K562 (cell line): ENCODE data around the gene CREG1. TPM values are rescaled to one million over a fixed set of nuclear protein-coding genes. Genes with fewer than 3 reads are reported as not detected.

Source experiments
- ATAC-seq: fragments of 200-7000 bp; cut with Tn5 transposase; 3 replicates; pipeline ENCODE4 v1.9.1; 2020; ENCODE audit warnings: moderate library complexity
- BruUV-seq: library from RNA; stranded (reverse); fragments of 400-500 nt; replicated peaks from 2 replicates; lab custom pipeline; 2021; lab: Mats Ljungman, UMichigan
- CTCF ChIA-PET: fragments of 300-600 bp; formaldehyde crosslinking; extraction: SDS; loops from one replicate; lab custom pipeline; 2021; ENCODE audit warnings: low intra/inter-chr PET ratio; lab: Yijun Ruan, JAX
- POLR2A ChIA-PET: fragments of 300-600, 350-650 bp; sonication (Branson Sonifier 250); formaldehyde crosslinking; extraction: SDS; loops from one replicate; lab custom pipeline; 2021; ENCODE audit warnings: antibody characterized with exemption, inconsistent platforms; lab: Yijun Ruan, JAX
- DNase-seq, 4 experiments: peaks; one replicate each; pipeline versions ENCODE4 v3.0.0 to v3.0.0-alpha.2; 2011 to 2018; ENCODE audit warnings: low spot score in 3 of 4, mixed read lengths in 3 of 4; ENCODE audit errors: extremely low read depth in 1 of 4
- FAIRE-seq: peaks from 2 replicates; lab custom pipeline; 2011; peaks lifted over from hg19 to GRCh38; lab: Jason Lieb, UNC
- H2AFZ ChIP-seq: 2 replicates; pipeline ENCODE4 v1.6.0; 2011; ENCODE audit warnings: low read depth, low read length, control low read depth, inconsistent platforms
- H3K27ac ChIP-seq: fragments of 200-600 bp; 3 replicates; pipeline ENCODE4 v1.8.0; 2011; ENCODE audit warnings: low read depth, mild to moderate bottlenecking, control low read depth, inconsistent platforms, low read length, moderate library complexity, mixed read lengths; ENCODE audit errors: extremely low read depth
- H3K27me3 ChIP-seq, 2 experiments: fragments of 300-600 bp in 1 of 2; 2 replicates in 1 of 2; 3 replicates in 1 of 2; pipeline versions ENCODE4 v1.6.0 to v1.8.0; 2011; ENCODE audit warnings: inconsistent platforms in 2 of 2, low read length in 2 of 2, mild to moderate bottlenecking in 1 of 2, mixed read lengths in 1 of 2, moderate library complexity in 1 of 2; ENCODE audit not compliant: control insufficient read depth in 2 of 2, insufficient read depth in 2 of 2
- H3K36me3 ChIP-seq: fragments of 300-600 bp; 3 replicates; pipeline ENCODE4 v1.8.0; 2011; ENCODE audit warnings: mild to moderate bottlenecking, low read length, inconsistent platforms; ENCODE audit not compliant: control insufficient read depth, insufficient read depth
- H3K4me1 ChIP-seq, 2 experiments: fragments of 200-600 bp in 1 of 2; replicated peaks in 1 of 2; 2 replicates in 1 of 2; 3 replicates in 1 of 2; pipeline versions ENCODE4 v1.5.1 to v1.8.0; 2011; ENCODE audit warnings: inconsistent platforms in 2 of 2, low read length in 2 of 2, mild to moderate bottlenecking in 1 of 2, mixed read lengths in 1 of 2, moderate library complexity in 1 of 2; ENCODE audit not compliant: control insufficient read depth in 2 of 2, insufficient read depth in 2 of 2
- H3K4me2 ChIP-seq: 2 replicates; pipeline ENCODE4 v1.6.1; 2011; ENCODE audit warnings: low read length, control low read depth, inconsistent platforms, mixed read lengths; ENCODE audit not compliant: insufficient read depth
- H3K4me3 ChIP-seq: fragments of 200-600 bp; sonication (generic), shearing (Covaris generic); 2 replicates; pipeline ENCODE4 v1.5.1; 2016; ENCODE audit warnings: control low read depth, inconsistent platforms
- H3K79me2 ChIP-seq: fragments of 200-600 bp; 3 replicates; pipeline ENCODE4 v1.8.0; 2011; ENCODE audit warnings: low read length, inconsistent platforms; ENCODE audit not compliant: control insufficient read depth, insufficient read depth
- H3K9ac ChIP-seq, 2 experiments: 2 replicates each; pipeline versions ENCODE4 v1.6.0 to v1.6.1; 2011; ENCODE audit warnings: low read depth in 2 of 2, low read length in 2 of 2, control low read depth in 1 of 2, inconsistent platforms in 1 of 2, mild to moderate bottlenecking in 1 of 2, mixed read lengths in 1 of 2; ENCODE audit not compliant: insufficient read depth in 1 of 2
- H3K9me1 ChIP-seq: one replicate; pipeline ENCODE4 v1.6.0; 2011; ENCODE audit warnings: inconsistent platforms, mild to moderate bottlenecking, low read length, moderate library complexity; ENCODE audit not compliant: control insufficient read depth, insufficient read depth
- H3K9me3 ChIP-seq: replicated peaks from 2 replicates; pipeline ENCODE4 v1.5.1; 2011; ENCODE audit warnings: low read depth, low read length, inconsistent platforms; ENCODE audit not compliant: control insufficient read depth, insufficient read depth
- H4K20me1 ChIP-seq: replicated peaks from 2 replicates; pipeline ENCODE4 v1.6.1; 2011; ENCODE audit warnings: low read length, inconsistent platforms, mixed read lengths; ENCODE audit not compliant: control insufficient read depth, insufficient read depth
- ARNT ChIP-seq, 2 experiments: fragments of 450-650 bp; IDR thresholded peaks; 2 replicates each; pipeline ENCODE4 v1.6.1; 2016; ENCODE audit warnings: mild to moderate bottlenecking in 1 of 2
- ATF1 ChIP-seq, 2 experiments: fragments of 450-650 bp in 1 of 2; IDR thresholded peaks; 2 replicates each; pipeline ENCODE4 v1.6.1; 2016; ENCODE audit warnings: missing compliant biosample characterization in 1 of 2, missing genetic modification characterization in 1 of 2
- CTBP1 ChIP-seq: fragments of 450-650 bp; IDR thresholded peaks from 2 replicates; pipeline ENCODE4 v1.6.1; 2016; ENCODE audit warnings: borderline replicate concordance
- ETV1 ChIP-seq: fragments of 450-650 bp; conservative IDR thresholded peaks from 2 replicates; pipeline ENCODE4 v1.6.1; 2016; ENCODE audit warnings: missing genetic modification characterization, control low read depth, low read depth, missing compliant biosample characterization
- MCM5 ChIP-seq: fragments of 450-650 bp; IDR thresholded peaks from 2 replicates; pipeline ENCODE4 v1.6.1; 2016; ENCODE audit warnings: low read depth
- NONO ChIP-seq, 2 experiments: fragments of 200-400 bp in 1 of 2; fragments of 450-650 bp in 1 of 2; formaldehyde crosslinking in 1 of 2; IDR thresholded peaks; 2 replicates each; pipeline ENCODE4 v1.6.1; 2017; ENCODE audit warnings: low read depth in 2 of 2, mild to moderate bottlenecking in 2 of 2, moderate library complexity in 2 of 2, low read length in 1 of 2
- PHF20 ChIP-seq: fragments of 450-650 bp; IDR thresholded peaks from 2 replicates; pipeline ENCODE4 v1.6.1; 2018; ENCODE audit not compliant: partially characterized antibody
- PTRF ChIP-seq: fragments of 450-650 bp; IDR thresholded peaks from 2 replicates; pipeline ENCODE4 v1.6.1; 2016; ENCODE audit warnings: mild to moderate bottlenecking, missing genetic modification characterization, missing compliant biosample characterization
- RBM17 ChIP-seq: fragments of 200-400 bp; formaldehyde crosslinking; IDR thresholded peaks from 2 replicates; pipeline ENCODE4 v1.6.1; 2017; ENCODE audit warnings: low read depth, mild to moderate bottlenecking, low read length, borderline replicate concordance
- RCOR1 ChIP-seq, 2 experiments: IDR thresholded peaks; 2 replicates each; pipeline ENCODE4 v1.6.1; 2012; ENCODE audit warnings: low read depth in 2 of 2, low read length in 2 of 2, borderline replicate concordance in 1 of 2, improper control_type of control experiment in 1 of 2
- SIN3B ChIP-seq: fragments of 450-650 bp; IDR thresholded peaks from 2 replicates; pipeline ENCODE4 v1.6.1; 2017; ENCODE audit warnings: low read depth, mild to moderate bottlenecking, moderate library complexity
- ZNF263 ChIP-seq: sonication (generic); formaldehyde crosslinking; IDR thresholded peaks from 2 replicates; pipeline ENCODE4 v1.8.0; 2022; ENCODE audit warnings: mild to moderate bottlenecking, missing genetic modification reagents, borderline replicate concordance
- WGBS: fragments of 100-300 bp; shearing (Covaris generic); methylation state at CpG from one replicate; pipeline ENCODE4 v1.1.6; 2016; ENCODE audit warnings: low coverage, mixed read lengths; ENCODE audit not compliant: insufficient coverage; ENCODE audit errors: missing lambda C conversion rate; 5-methylcytosine and 5-hydroxymethylcytosine counted together
- in situ Hi-C: fragments of 300-500 bp; cut with MboI; formaldehyde crosslinking; loops from 4 replicates; pipeline ENCODE4 v1.15.0; 2018; ENCODE audit warnings: inconsistent platforms, mixed read lengths
- intact Hi-C: fragments of 100-400 bp; cut with micrococcal nuclease; formaldehyde crosslinking; loops from 2 replicates; pipeline ENCODE4 v1.14.2; 2022
- polyA plus RNA-seq, 8 experiments: library from polyadenylated mRNA; depleted of rRNA in 4 of 8; stranded (reverse) in 5 of 8; unstranded in 3 of 8; fragments of >200 nt; fragmentation: Nextera tagmentation in 2 of 8; fragmentation: Illumina TruSeq in 1 of 8; extraction: Ambion mirVana in 2 of 8; extraction: Trizol in 1 of 8; gene quantifications; 2 replicates each; pipeline versions ENCODE4 v1.2.1 to v1.2.3, GENCODE V29; 2011 to 2014; ENCODE audit warnings: inconsistent platforms in 1 of 8, missing spikeins in 1 of 8
- total RNA-seq, 7 experiments: library from RNA; depleted of rRNA in 6 of 7; stranded (reverse); fragments of >200 nt in 6 of 7; fragmentation: Illumina TruSeq in 2 of 7; extraction: Trizol in 2 of 7; gene quantifications; 2 replicates each; pipeline versions ENCODE4 v1.2.1 to v1.2.3, GENCODE V29; 2011 to 2021; ENCODE audit warnings: low replicate concordance in 1 of 7
- TF ChIP-seq, protein P1 (sequence below): sonication (generic); formaldehyde crosslinking; IDR thresholded peaks from 2 replicates; pipeline ENCODE4 v1.8.0; 2022; ENCODE audit warnings: missing genetic modification reagents, mild to moderate bottlenecking, moderate library complexity, borderline replicate concordance
- TF ChIP-seq, protein P2 (sequence below), 2 experiments: IDR thresholded peaks; 2 replicates each; pipeline ENCODE4 v1.6.1; 2012; ENCODE audit warnings: improper control_type of control experiment in 2 of 2, low read depth in 2 of 2, low read length in 2 of 2, borderline replicate concordance in 1 of 2

The CREG1 gene
- total and polyA plus RNA-seq, 9 of the 15 experiments (the other 6 are each of a cell fraction or from before 2014, with no cell fraction given) = 45.7 to 272 (median 161) TPM

DNA sequence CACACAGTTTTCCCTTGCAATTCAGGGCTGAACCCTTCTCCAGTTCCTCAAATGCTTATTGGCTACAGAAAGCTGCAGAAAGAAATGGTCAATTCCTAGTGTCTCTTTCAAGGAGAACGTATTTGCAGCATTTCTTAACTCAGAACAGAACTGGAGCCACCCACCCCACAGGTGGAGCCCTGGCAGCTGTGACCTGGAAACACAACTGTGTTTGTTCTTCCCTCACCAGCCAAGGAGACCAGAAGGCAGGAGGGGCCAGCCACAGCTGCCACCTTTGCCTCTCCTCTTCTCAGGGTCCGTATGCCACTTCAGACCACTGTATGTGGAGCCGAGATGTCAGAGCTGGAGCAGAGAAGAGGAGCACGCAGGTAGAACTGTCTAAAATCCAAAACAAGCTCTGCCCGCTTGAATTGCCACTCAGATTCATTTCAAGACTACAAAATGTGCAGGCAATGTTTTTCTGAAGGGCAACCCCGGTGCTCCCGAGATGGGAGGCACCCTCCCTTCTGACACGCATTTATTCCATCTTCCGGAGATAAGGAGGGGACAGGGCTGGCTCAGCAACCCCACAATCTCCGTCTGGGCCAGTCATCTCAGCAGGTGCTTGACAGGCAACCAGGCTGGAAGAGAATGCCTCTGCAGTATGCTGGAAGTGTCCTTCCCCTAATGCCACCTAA lies 51.9 kb downstream of the CREG1 start:
- H3K79me2 ChIP-seq = no peaks in the 10 kb centered on the region
- DNase-seq (peak in 1 of 4 experiments; percentile 22), ATAC-seq (peak; percentile 66), FAIRE-seq (no peak)
- no peak for TF ChIP-seq RBM17
- 0 out of 2 replicates have a peak, but pooled peaks have one; percentile 21 for TF ChIP-seq CTBP1
- TF ChIP-seq MCM5 = no peak
- peak; percentile 42; the same call in 1 of the 2 replicates for TF ChIP-seq ZNF263 (CRISPR knock-in tag)
- TF ChIP-seq ATF1 (CRISPR knock-in tag; IDR thresholded peaks at IDR 0.05) = no peak
- peak; percentile 49 for TF ChIP-seq ATF1 (tag; IDR thresholded peaks at IDR 0.05)
- TF ChIP-seq RCOR1 (IDR thresholded peaks at IDR 0.05; ENCODE audit: borderline replicate concordance in 1 of 2, low read depth in 2 of 2, low read length in 2 of 2) = peak in 1 of 2 experiments; percentile 75; a peak in 2 of 4 replicates
- 0 out of 2 replicates have a peak, but pooled peaks have one; percentile 24 for TF ChIP-seq ETV1 (tag)
- TF ChIP-seq, protein P1, sequence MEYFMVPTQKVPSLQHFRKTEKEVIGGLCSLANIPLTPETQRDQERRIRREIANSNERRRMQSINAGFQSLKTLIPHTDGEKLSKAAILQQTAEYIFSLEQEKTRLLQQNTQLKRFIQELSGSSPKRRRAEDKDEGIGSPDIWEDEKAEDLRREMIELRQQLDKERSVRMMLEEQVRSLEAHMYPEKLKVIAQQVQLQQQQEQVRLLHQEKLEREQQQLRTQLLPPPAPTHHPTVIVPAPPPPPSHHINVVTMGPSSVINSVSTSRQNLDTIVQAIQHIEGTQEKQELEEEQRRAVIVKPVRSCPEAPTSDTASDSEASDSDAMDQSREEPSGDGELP (CRISPR knock-in tag) = no peak
- TF ChIP-seq ARNT (IDR thresholded peaks at IDR 0.05) = no peak
- TF ChIP-seq PTRF (tag) = no peak
- TF ChIP-seq SIN3B = no peak
- TF ChIP-seq NONO (IDR thresholded peaks at IDR 0.05; ENCODE audit: low read depth in 2 of 2, low read length in 1 of 2) = no peak
- TF ChIP-seq, protein P2, sequence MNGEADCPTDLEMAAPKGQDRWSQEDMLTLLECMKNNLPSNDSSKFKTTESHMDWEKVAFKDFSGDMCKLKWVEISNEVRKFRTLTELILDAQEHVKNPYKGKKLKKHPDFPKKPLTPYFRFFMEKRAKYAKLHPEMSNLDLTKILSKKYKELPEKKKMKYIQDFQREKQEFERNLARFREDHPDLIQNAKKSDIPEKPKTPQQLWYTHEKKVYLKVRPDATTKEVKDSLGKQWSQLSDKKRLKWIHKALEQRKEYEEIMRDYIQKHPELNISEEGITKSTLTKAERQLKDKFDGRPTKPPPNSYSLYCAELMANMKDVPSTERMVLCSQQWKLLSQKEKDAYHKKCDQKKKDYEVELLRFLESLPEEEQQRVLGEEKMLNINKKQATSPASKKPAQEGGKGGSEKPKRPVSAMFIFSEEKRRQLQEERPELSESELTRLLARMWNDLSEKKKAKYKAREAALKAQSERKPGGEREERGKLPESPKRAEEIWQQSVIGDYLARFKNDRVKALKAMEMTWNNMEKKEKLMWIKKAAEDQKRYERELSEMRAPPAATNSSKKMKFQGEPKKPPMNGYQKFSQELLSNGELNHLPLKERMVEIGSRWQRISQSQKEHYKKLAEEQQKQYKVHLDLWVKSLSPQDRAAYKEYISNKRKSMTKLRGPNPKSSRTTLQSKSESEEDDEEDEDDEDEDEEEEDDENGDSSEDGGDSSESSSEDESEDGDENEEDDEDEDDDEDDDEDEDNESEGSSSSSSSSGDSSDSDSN (IDR thresholded peaks at IDR 0.05; ENCODE audit: borderline replicate concordance in 1 of 2, low read depth in 2 of 2, low read length in 2 of 2) = 0 out of 4 replicates have a peak, but pooled peaks of 1 of the 2 experiments have one; percentile 36
- TF ChIP-seq PHF20 = no peak
- H2AFZ ChIP-seq = no peak overlapping the region
- intact Hi-C loops (no loop called here), in situ Hi-C loops (no loop called here)
- H3K4me1 ChIP-seq = peaks cover 0 to 6% of the 10 kb centered on the region in 2 experiments; a peak in 1 of 5 replicates
- BruUV-seq = no TSS peak
- 4% methylated on average over 10 of the region's 10 CpGs for WGBS
- POLR2A ChIA-PET = interaction anchor here (0.8 to 1.1 kb wide), 2 partner anchors 16 to 32 kb away, joined by 4 to 6 read pairs; no protein-coding TSS in a partner anchor
- no peaks in the 10 kb centered on the region for H4K20me1 ChIP-seq
- no peak overlapping the region for H3K9ac ChIP-seq
- no peaks in the 10 kb centered on the region for H3K36me3 ChIP-seq
- CTCF ChIA-PET = no interaction called here
- no peaks in the 10 kb centered on the region for H3K9me3 ChIP-seq
- no peak overlapping the region for H3K4me2 ChIP-seq
- H3K9me1 ChIP-seq = peaks cover 3% of the 10 kb centered on the region
- no peak overlapping the region for H3K27ac ChIP-seq
- H3K4me3 ChIP-seq = no peak overlapping the region
- peaks cover 69 to 75% of the 10 kb centered on the region in 2 experiments for H3K27me3 ChIP-seq
